ENCODE results near the gene ANKRD16.
"Not testable (repeated sequence)": the region's sequence is repeated elsewhere in the genome, so short reads cannot be mapped to it uniquely, and the experiment has no call there.

Gene ANKRD16

DNA sequence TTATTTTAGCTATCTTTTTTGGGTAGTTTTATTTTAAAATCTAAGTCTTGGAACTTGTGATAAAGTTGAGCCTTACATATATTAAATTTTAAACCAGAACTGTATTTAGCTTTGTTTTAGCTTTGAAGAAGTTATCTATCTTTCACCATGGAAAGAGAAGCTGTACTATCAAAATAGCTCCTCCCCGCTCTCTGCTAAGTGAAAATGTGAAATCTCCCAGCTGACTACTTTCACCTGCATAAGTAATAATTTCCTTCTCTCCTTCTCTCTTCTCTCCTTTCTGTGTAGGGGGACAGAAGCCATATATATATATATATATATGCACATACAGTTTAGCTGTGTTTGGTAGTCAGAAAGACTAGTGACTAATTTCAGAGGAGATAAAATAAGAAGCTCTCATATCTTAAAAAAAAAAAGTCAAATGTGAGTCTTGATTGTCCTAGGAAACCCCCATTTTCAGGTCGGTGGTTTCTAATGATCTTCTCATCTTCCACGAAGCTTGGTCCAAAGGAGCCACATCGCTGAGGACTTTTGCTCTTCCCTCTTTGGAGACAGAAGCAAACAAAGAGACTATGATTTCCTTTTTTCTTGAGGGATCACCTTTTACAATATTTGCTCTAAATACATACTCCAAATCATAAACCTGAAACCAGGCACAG is 45.9 kb downstream of the ANKRD16 start:
- Histone ChIP-seq H3K4me1 (ENCODE audit: low read depth, poor library complexity, severe bottlenecking) (no peaks in the 10 kb centered on the region), H3K27ac (no peak overlapping the region)

GRCh38 chr10:5841965-5842364 is 47.7 kb downstream of the ANKRD16 start:
- H3K36me3 ChIP-seq (ENCODE audit: insufficient read depth), result no peaks in the 10 kb centered on the region
- no peaks in the 10 kb centered on the region for H3K4me1 ChIP-seq (ENCODE audit: low read depth, poor library complexity, severe bottlenecking)
- no peak overlapping the region for H2AFZ ChIP-seq (ENCODE audit: low read depth)
- no peaks in the 10 kb centered on the region for H4K20me1 ChIP-seq (ENCODE audit: insufficient read depth)
- no peak for TF ChIP-seq CTCF (conservative IDR thresholded peaks at IDR 0.05; ENCODE audit: low read depth, low read length)
- no peak overlapping the region for H3K27ac ChIP-seq
- H3K4me3 ChIP-seq (IDR thresholded peaks at IDR 0.05; ENCODE audit: insufficient read depth, low read depth, low read length), result no peak overlapping the region
- no peaks in the 10 kb centered on the region for H3K79me2 ChIP-seq (ENCODE audit: insufficient read depth, low read depth)
- H3K4me2 ChIP-seq, result no peak overlapping the region
- no peaks in the 10 kb centered on the region for H3K27me3 ChIP-seq (ENCODE audit: insufficient read depth, low read depth)
- H3K9ac ChIP-seq, result no peak overlapping the region

More for the DNA sequence above, 45.9 kb downstream of the ANKRD16 start:
- Histone ChIP-seq H3K4me2 (no peak overlapping the region), H2AFZ (ENCODE audit: low read depth) (no peak overlapping the region), H3K9ac (0 out of 2 replicates have a peak overlapping the region, but pooled peaks have one; percentile 13), H4K20me1 (ENCODE audit: insufficient read depth) (no peaks in the 10 kb centered on the region), H3K27me3 (ENCODE audit: insufficient read depth, low read depth) (no peaks in the 10 kb centered on the region), H3K79me2 (ENCODE audit: insufficient read depth, low read depth) (no peaks in the 10 kb centered on the region), H3K36me3 (ENCODE audit: insufficient read depth) (no peaks in the 10 kb centered on the region), H3K4me3 (IDR thresholded peaks at IDR 0.05; ENCODE audit: insufficient read depth, low read depth, low read length) (no peak overlapping the region)
- no peak for TF ChIP-seq CTCF (conservative IDR thresholded peaks at IDR 0.05; ENCODE audit: low read depth, low read length)

DNA sequence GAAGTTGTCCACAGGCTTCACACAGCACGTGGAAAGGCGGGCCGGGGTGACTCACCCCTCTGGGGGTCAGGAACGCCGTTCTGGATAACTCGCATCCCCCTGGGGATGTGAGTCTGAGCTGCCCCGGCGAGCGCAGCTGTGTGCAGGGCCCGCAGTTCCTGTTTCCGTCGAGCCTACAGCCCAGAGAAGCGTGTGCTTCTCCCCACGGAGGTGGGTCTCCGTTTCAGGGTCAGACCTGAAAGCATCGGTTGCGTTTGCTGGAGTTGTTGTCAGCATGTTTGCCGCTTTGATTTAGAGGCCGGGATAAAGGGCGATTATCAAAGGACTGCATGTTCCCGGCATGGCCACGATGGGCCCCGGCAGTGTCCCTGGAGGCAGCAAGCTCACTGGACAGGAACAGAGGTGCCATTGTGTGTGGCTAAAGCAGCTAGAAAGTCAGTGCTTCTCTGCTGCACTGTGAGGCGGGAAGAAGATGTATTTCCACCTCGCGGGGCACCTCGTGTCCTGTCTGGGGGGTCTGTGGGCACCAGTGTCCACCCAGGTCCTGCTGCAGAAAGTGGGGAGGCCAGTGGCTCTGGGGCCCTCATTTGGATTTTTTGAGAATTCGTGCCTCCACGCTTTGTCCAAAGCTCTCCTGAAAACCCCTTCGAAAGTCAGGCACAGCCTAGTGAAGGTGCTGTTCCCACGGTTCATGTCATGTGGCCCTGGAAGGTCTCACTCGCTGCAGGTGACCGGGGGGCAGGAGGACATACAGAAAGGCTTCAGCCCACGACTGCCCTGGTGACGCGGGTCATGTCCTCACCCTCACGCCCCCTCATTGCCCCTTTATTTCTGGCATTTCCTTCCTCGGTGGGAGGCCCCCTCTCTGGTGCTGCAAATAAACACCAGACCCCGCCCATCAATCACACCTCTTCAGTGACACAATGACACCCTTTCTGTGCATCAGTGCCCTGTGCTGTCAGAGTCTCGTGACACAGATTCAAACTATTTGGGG is 49.1 kb downstream of the ANKRD16 start:
- no peak for TF ChIP-seq CTCF (conservative IDR thresholded peaks at IDR 0.05; ENCODE audit: low read depth, low read length)
- Histone ChIP-seq H3K27ac (no peak overlapping the region), H3K9ac (no peak overlapping the region), H3K27me3 (ENCODE audit: insufficient read depth, low read depth) (no peaks in the 10 kb centered on the region), H2AFZ (ENCODE audit: low read depth) (no peak overlapping the region), H3K36me3 (ENCODE audit: insufficient read depth) (no peaks in the 10 kb centered on the region), H3K4me2 (no peak overlapping the region), H4K20me1 (ENCODE audit: insufficient read depth) (no peaks in the 10 kb centered on the region), H3K4me3 (IDR thresholded peaks at IDR 0.05; ENCODE audit: insufficient read depth, low read depth, low read length) (no peak overlapping the region), H3K79me2 (ENCODE audit: insufficient read depth, low read depth) (no peaks in the 10 kb centered on the region), H3K4me1 (ENCODE audit: low read depth, poor library complexity, severe bottlenecking) (no peaks in the 10 kb centered on the region)

GRCh38 chr10:5836181-5836580 is 53.5 kb downstream of the ANKRD16 start:
- not testable (repeated sequence) for H4K20me1 ChIP-seq (ENCODE audit: insufficient read depth); H3K4me1 ChIP-seq (ENCODE audit: low read depth, poor library complexity, severe bottlenecking); H3K27ac ChIP-seq; H3K79me2 ChIP-seq (ENCODE audit: insufficient read depth, low read depth); H3K4me2 ChIP-seq; H3K9ac ChIP-seq; H2AFZ ChIP-seq (ENCODE audit: low read depth); H3K27me3 ChIP-seq (ENCODE audit: insufficient read depth, low read depth); H3K4me3 ChIP-seq (IDR thresholded peaks at IDR 0.05; ENCODE audit: insufficient read depth, low read depth, low read length); H3K36me3 ChIP-seq (ENCODE audit: insufficient read depth)

Measured in KMS-11 (cell line).